T-helper 17 cell (primary cell): Measurements from ENCODE around the gene RPS6KL1. TPM values are rescaled to one million over a fixed set of nuclear protein-coding genes. Genes with fewer than 3 reads are reported as not detected.

Source experiments
- ATAC-seq: fragments of 150-1000 bp; cut with Tn5 transposase; 2 replicates; pipeline ENCODE4 v1.10.0; 2021; ENCODE audit warnings: mild to moderate bottlenecking, moderate library complexity
- DNase-seq, 3 donors: peaks; one replicate each; pipeline versions ENCODE4 v3.0.0 to v3.0.0-alpha.2; 2020 to 2021
- H3K9me3 ChIP-seq: one replicate; pipeline ENCODE4 v1.7.0; 2013; ENCODE audit warnings: low read length, mild to moderate bottlenecking; ENCODE audit not compliant: control insufficient read depth, poor library complexity, severe bottlenecking
- H3K27ac Mint-ChIP-seq: one replicate; pipeline ENCODE4 v1.8.0; 2022; ENCODE audit warnings: mild to moderate bottlenecking, moderate library complexity, mixed read lengths
- H3K27me3 Mint-ChIP-seq: one replicate; pipeline ENCODE4 v1.8.0; 2022; ENCODE audit warnings: mixed read lengths
- H3K36me3 Mint-ChIP-seq: one replicate; pipeline ENCODE4 v1.8.0; 2022; ENCODE audit warnings: low read depth, mixed read lengths
- H3K4me1 Mint-ChIP-seq: one replicate; pipeline ENCODE4 v1.8.0; 2022; ENCODE audit warnings: mild to moderate bottlenecking, mixed read lengths
- H3K4me3 Mint-ChIP-seq: one replicate; pipeline ENCODE4 v1.8.0; 2022; ENCODE audit warnings: mild to moderate bottlenecking, moderate library complexity, mixed read lengths
- total RNA-seq, 4 donors: library from RNA in 2 of 4; stranded (reverse) in 2 of 4; gene quantifications; one replicate each; pipeline ENCODE4 v1.2.3 and lab custom pipeline; 2022 to 2026

RPS6KL1 gene
- total RNA-seq, 2 donors from 2014 or later, result 1.0 to 1.9 TPM

DNA sequence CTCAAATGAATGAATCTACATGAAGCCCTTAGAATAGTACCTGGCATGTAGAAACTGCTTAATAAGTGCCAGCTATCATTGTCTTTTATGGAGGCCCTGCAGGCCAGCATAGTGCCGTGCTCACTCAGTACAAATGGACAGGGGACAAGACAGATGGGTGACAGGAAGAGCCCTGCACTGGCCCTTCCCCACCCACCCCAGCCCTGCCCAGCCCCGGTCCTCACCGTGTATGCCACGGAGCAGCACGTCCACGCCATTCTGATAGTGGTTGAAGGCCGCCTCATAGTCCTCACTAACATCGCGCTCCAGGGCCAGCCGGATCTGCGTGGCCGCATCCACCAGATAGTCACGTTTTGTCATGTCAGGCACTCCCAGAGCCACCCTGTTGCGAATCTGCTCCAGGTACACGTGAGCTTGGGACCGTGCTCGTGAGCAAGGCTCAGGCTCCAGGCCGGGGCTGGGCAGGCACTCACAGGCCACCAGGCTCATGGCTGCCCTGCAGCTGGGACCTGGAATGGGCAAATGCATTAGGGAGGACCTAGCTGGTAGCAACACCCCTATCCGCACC lies 1.9 kb downstream of the RPS6KL1 start:
- H3K27me3 Mint-ChIP-seq, result peaks cover 15% of the 10 kb centered on the region
- no peaks in the 10 kb centered on the region for H3K9me3 ChIP-seq
- DNase-seq, result no peak
- H3K4me3 Mint-ChIP-seq, result no peak overlapping the region
- H3K36me3 Mint-ChIP-seq, result peaks cover 3% of the 10 kb centered on the region
- H3K27ac Mint-ChIP-seq, result no peak overlapping the region
- H3K4me1 Mint-ChIP-seq, result peaks cover 9% of the 10 kb centered on the region
- ATAC-seq, result no peak

DNA sequence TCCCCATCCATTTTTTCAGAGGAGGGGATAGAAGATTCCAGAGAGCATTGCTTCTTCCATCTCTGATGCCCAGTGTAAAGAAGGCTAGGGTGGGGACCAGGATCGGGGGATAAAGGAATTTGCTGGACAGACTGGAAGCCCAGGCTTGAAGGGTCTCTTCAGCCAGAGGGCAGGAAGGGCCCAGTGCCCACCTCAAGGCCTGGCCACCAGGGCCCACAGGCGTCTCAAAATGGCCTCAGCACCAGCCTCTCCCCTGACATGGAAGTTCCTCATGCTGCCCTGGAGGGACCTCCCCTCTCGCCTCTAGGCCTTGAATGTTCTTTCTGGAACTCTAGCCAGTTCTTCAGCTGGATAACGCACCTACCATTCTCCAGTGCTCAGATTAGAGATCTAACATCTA lies 2.8 kb downstream of the RPS6KL1 start:
- H3K36me3 Mint-ChIP-seq, result peaks cover 3% of the 10 kb centered on the region

DNA sequence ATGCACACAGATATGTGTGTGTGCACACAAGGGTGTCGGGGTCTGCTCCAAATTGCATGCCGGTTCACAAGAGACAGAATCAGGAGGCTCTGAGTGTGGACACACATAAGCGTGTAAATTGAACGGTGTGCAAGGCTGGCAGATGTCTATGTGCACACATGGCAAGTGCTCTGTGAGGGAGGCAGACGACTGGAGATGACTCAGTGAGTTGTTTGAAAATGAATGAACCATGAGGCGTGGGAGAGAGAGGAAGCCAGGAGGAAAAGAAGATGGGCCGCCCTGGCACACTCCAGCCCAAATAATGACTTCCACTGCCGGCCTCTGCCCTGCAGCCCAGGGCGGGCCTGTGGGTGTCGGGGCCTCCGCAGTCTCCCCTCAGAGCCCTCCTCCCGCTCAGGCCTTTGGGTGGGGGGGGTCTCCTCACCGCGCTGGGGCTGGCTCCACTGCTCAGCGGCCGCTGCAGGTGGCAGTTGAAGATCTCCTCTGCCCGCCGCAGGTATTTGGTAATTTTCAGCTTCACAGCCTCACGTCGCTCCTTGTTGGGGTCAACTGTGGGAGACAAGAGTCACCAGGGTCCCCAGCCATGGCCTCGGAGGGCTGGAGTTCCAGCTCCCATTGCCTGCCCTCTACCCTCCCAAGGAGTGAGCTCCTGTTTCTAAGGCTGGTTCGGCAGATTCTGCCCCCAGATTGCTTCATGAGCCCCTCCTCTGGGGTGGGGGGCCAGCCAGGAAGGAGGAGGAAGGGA lies 3.5 kb downstream of the RPS6KL1 start:
- DNase-seq, result no peak
- peaks cover 9% of the 10 kb centered on the region for H3K4me1 Mint-ChIP-seq
- H3K9me3 ChIP-seq, result no peaks in the 10 kb centered on the region
- H3K4me3 Mint-ChIP-seq, result no peak overlapping the region
- H3K36me3 Mint-ChIP-seq, result peaks cover 3% of the 10 kb centered on the region
- no peak for ATAC-seq
- H3K27me3 Mint-ChIP-seq, result peaks cover 7% of the 10 kb centered on the region
- no peak overlapping the region for H3K27ac Mint-ChIP-seq

More for the DNA sequence above, 2.8 kb downstream of the RPS6KL1 start:
- Mint-ChIP-seq H3K4me3 (no peak overlapping the region), H3K27ac (no peak overlapping the region), H3K27me3 (peaks cover 11% of the 10 kb centered on the region), H3K4me1 (peaks cover 9% of the 10 kb centered on the region)
- ATAC-seq, result no peak
- no peaks in the 10 kb centered on the region for H3K9me3 ChIP-seq
- no peak for DNase-seq

DNA sequence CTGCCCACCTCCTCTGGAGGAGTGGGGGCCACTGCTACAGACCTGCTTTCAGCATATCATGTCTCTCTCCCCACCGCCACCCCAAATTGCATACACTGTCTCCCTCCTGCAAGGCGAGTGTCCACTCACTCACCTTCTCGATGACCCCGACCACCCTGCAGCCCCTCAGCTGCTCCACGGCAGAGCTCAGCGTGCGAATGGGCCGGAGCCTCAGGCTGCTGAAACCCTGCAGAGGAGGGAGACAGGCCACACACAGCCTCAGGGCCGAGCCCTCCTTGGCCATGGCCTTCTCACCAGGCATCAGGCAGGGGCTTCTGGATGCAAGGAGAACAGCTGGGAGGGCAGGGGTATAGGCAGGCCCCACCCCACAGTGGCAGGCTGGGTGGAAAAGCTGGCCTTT lies 4.7 kb downstream of the RPS6KL1 start:
- ATAC-seq (no peak), DNase-seq (no peak)
- Mint-ChIP-seq H3K36me3 (no peaks in the 10 kb centered on the region), H3K4me1 (peaks cover 6% of the 10 kb centered on the region), H3K27ac (no peak overlapping the region), H3K27me3 (no peaks in the 10 kb centered on the region), H3K4me3 (no peak overlapping the region)
- no peaks in the 10 kb centered on the region for H3K9me3 ChIP-seq

DNA sequence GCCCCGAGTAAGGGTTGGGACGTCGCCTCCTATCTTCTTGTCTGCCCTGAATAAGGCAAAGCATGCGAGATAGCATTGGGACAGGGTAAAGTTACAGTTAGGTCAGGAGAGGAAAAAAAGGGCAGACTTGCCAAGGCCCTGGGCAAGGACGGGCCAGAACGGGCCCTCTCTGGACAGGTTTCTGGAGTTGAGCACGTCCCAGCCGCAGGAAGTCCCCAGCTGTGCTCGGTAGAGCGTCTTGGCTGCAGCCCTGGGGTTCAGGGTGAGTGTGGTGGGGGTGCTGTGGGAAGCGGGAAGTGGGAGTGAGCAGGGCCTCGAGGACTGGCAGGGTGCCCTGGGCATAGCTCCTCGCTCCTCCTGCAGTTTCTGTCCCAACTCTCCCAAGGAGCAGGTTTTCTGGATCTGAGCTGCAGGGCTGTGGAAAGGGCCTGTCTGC lies 5.4 kb downstream of the RPS6KL1 start:
- DNase-seq (no peak), ATAC-seq (no peak)
- H3K4me1 Mint-ChIP-seq, result peaks cover 6% of the 10 kb centered on the region
- H3K27me3 Mint-ChIP-seq, result no peaks in the 10 kb centered on the region
- H3K36me3 Mint-ChIP-seq, result no peaks in the 10 kb centered on the region
- no peaks in the 10 kb centered on the region for H3K9me3 ChIP-seq
- no peak overlapping the region for H3K4me3 Mint-ChIP-seq
- H3K27ac Mint-ChIP-seq, result peak overlapping the region; percentile 54

DNA sequence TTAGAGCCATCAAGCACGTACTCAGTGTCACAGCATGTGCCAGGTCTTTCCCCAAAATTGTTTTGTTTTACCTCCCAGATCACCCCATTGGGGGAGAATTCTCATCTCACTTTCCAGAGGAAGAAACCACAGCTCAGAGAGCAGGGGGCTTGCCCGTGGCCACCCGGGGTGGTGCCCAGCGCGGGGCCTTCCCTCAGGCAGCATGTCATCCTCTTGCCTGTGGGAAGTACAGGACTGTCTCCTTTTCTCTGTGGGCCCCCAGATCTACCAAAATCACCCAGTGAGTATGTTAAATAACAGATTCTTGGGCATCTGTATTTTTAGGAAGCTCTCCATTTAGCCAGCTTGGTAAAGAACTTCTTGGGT lies 5.9 kb downstream of the RPS6KL1 start:
- Mint-ChIP-seq H3K36me3 (no peaks in the 10 kb centered on the region), H3K4me3 (no peak overlapping the region), H3K27me3 (no peaks in the 10 kb centered on the region), H3K4me1 (peaks cover 5% of the 10 kb centered on the region), H3K27ac (peak overlapping the region; percentile 54)
- DNase-seq, result no peak
- no peaks in the 10 kb centered on the region for H3K9me3 ChIP-seq
- ATAC-seq, result no peak

DNA sequence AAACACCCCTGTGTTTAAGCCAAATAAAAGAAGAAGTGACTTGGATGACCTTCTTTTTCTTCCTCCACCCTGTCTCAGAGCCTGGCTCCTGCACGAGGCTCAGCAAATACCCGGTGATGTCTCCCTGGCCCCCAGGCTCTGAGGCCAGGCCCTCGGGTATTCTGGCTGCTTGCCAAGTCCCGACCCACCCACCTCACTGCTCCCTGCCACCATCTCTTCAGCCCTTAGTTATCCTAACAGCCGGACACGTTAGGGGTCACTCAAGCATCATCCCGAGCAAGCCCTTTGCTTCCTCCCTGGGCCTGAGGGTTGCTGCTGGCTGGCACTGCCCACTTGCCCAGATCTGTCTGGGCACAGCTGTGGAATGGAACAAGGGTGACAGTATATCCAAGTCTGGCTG lies 7.2 kb downstream of the RPS6KL1 start:
- DNase-seq (no peak), ATAC-seq (no peak)
- Mint-ChIP-seq H3K4me3 (no peak overlapping the region), H3K27ac (no peak overlapping the region), H3K36me3 (no peaks in the 10 kb centered on the region), H3K27me3 (no peaks in the 10 kb centered on the region), H3K4me1 (peaks cover 2% of the 10 kb centered on the region)
- no peaks in the 10 kb centered on the region for H3K9me3 ChIP-seq

DNA sequence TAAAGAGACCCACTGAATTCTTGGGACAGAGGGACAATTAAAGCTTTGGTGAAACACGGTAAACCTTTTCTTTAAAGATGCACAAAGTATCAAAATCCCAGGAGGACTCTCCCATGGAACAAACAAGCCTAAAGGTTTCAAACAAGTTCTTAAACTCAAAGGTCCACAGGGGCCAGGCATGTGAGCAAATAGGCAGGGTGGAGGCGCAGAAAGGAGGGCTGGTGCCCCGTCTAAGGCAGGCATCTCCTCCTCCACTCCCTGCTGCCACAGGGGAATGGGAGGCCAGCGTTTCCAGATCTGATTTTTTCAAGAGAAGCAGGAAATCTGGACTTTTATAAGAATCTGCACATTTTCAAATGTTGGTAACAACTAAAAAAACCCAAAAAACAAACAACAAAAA lies 7.6 kb downstream of the RPS6KL1 start:
- DNase-seq (no peak), ATAC-seq (no peak)
- Mint-ChIP-seq H3K4me1 (no peaks in the 10 kb centered on the region), H3K36me3 (no peaks in the 10 kb centered on the region), H3K27ac (no peak overlapping the region), H3K27me3 (no peaks in the 10 kb centered on the region), H3K4me3 (no peak overlapping the region)
- no peaks in the 10 kb centered on the region for H3K9me3 ChIP-seq

DNA sequence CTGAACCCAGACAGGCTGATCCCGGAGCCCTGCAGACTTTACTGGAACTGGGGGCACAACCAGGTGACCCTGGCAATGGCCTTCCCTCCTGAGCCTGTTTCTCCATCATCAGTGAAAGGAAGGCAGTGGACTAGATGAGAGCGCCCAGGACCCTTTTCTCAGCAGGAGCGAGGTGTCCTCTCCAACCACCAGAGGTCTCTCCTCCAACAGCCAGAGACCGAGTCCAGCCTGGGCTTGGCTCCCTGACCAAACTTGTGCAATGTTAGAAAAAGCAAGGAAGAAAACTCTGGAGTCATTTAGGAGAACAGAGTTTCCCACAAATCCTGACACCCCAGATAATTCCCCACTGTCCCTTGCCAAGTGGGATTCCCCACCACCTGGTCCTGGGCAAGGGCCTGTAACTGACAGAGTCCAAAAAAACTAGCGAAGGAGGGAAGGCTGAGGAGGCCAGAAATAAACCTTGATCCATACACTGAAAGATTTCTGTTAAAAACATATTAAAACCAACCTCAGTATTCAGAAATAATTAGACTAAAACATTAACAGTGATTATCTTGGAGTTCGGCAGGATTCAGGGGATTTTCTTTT lies 9.0 kb downstream of the RPS6KL1 start:
- no peaks in the 10 kb centered on the region for H3K27me3 Mint-ChIP-seq
- H3K36me3 Mint-ChIP-seq, result no peaks in the 10 kb centered on the region
- no peak overlapping the region for H3K27ac Mint-ChIP-seq
- ATAC-seq, result no peak
- no peak overlapping the region for H3K4me3 Mint-ChIP-seq
- H3K4me1 Mint-ChIP-seq, result no peaks in the 10 kb centered on the region
- H3K9me3 ChIP-seq, result no peaks in the 10 kb centered on the region
- no peak for DNase-seq

DNA sequence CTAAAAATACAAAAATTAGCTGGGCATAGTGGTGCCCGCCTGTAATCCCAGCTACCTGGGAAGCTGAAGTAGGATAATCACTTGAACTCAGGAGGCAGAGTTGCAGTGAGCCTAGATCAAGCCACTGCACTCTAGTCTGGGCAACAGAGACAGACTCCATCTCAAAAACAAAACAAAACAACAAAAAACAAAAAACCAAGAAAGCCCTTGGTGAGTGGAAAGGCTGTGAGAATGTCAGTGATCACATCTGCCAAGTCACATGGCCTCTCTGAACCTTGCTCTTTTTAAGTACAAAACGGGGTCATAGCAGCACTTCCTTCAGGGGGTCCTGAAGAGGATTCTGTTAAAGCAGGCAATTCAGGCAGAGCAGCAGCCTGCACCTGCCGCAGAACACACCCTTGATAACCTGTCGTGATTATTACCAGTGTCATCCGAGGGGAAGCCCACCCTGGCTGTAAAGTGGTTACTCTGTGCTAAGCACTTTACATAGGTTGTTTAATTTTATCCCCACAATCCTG lies 9.6 kb downstream of the RPS6KL1 start:
- no peaks in the 10 kb centered on the region for H3K9me3 ChIP-seq
- H3K36me3 Mint-ChIP-seq, result no peaks in the 10 kb centered on the region
- H3K4me3 Mint-ChIP-seq, result no peak overlapping the region
- DNase-seq (no peak), ATAC-seq (no peak)
- H3K27ac Mint-ChIP-seq, result no peak overlapping the region
- no peaks in the 10 kb centered on the region for H3K4me1 Mint-ChIP-seq
- no peaks in the 10 kb centered on the region for H3K27me3 Mint-ChIP-seq

DNA sequence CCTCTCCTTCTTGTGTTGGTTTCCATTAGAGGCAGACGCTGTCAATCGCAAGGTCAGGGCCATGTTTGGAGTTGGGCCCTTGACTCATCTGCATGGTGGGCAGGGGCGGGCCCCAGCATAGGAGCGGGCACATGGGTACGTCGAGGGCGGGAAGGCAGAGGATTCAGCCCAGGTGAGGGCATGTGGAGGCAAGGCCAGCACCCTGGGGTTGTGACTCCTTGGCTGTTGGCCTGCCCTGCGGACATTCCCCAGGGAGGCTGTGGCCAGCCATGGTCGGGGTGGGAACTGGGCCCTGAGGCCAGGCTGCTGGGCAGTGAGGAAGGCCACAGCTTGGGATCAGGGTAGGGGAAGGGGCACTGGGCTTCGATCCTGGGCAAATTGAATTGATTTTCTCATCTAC lies 10.3 kb downstream of the RPS6KL1 start:
- Mint-ChIP-seq H3K36me3 (no peaks in the 10 kb centered on the region), H3K4me1 (no peaks in the 10 kb centered on the region), H3K27me3 (no peaks in the 10 kb centered on the region), H3K4me3 (no peak overlapping the region), H3K27ac (no peak overlapping the region)
- H3K9me3 ChIP-seq, result no peaks in the 10 kb centered on the region
- ATAC-seq (no peak), DNase-seq (no peak)

DNA sequence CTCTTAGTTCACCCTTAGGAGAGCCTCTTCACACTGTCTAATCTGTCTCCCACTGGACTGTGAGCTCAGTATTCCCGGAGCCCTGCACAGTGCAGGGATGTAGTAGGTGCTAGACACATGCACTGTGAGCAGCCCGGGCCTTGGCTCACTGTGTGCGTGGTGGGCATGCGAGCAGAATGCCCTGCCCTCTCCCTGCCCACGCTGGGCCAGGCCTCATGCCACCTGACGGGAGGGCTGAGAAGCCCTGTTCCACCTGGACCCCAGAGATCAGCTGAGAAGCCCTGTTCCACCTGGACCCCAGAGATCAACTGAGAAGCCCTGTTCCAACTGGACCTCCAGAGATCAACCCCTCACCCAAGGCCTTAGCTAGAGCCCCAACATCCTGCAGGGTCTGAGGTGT lies 10.9 kb downstream of the RPS6KL1 start:
- no peaks in the 10 kb centered on the region for H3K9me3 ChIP-seq
- Mint-ChIP-seq H3K36me3 (no peaks in the 10 kb centered on the region), H3K27ac (no peak overlapping the region), H3K27me3 (no peaks in the 10 kb centered on the region), H3K4me3 (no peak overlapping the region), H3K4me1 (no peaks in the 10 kb centered on the region)
- ATAC-seq (no peak), DNase-seq (no peak)

DNA sequence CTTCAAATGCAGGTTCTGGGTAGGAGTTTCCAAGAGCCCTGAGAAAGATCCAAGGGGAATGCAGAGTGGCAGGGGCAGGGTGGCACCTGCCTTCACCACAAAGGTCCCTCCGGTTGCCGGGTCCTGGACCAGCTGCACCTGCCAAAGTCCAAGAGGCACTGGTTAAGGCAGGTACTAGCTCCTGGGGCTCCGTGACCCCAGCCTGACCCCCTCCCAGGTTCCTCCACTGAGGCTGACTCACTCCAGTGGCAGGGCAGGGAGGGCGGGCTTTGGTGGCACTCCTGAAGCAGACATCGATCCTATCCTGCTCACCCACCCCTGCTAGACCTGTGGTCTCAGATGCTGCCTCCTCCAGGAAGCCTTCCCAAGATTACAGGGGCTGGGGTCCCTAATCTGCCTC lies 11.4 kb downstream of the RPS6KL1 start:
- Mint-ChIP-seq H3K27ac (no peak overlapping the region), H3K4me1 (no peaks in the 10 kb centered on the region), H3K27me3 (no peaks in the 10 kb centered on the region), H3K4me3 (no peak overlapping the region), H3K36me3 (no peaks in the 10 kb centered on the region)
- ATAC-seq (no peak), DNase-seq (no peak)
- no peaks in the 10 kb centered on the region for H3K9me3 ChIP-seq

DNA sequence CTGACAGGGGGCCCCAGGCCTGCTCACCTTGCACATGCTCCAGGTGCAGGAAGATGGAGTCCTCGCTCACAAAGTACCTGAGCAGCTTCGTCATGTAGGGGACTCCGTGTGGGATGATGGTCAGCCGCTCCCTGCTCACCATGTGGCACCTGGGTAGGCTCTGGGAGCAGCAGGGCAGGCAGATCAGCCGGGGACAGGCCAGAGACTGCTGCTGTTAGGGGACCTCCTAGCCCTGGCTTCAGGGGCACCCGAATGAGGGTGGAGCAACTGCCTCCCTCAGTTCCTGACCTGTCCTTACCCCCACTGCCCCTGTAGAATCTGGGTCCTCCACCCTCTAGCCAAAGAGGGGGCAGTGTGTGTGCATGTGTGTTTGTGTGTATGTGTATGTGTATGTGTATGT lies 11.8 kb downstream of the RPS6KL1 start:
- no peak for ATAC-seq
- H3K36me3 Mint-ChIP-seq, result no peaks in the 10 kb centered on the region
- H3K4me1 Mint-ChIP-seq, result no peaks in the 10 kb centered on the region
- H3K27ac Mint-ChIP-seq, result no peak overlapping the region
- no peak for DNase-seq
- H3K9me3 ChIP-seq, result no peaks in the 10 kb centered on the region
- no peaks in the 10 kb centered on the region for H3K27me3 Mint-ChIP-seq
- no peak overlapping the region for H3K4me3 Mint-ChIP-seq
